MM.1S (cell line): ENCODE data around the gene FAF2.
"Not testable (repeated sequence)": the region's sequence is repeated elsewhere in the genome, so short reads cannot be mapped to it uniquely, and the experiment has no call there.

ENCODE experiments used
- EZH2 ChIP-seq: fragments of 300-600 bp; sonication (generic); optimal IDR thresholded peaks from 2 replicates; pipeline ENCODE3; 2017; ENCODE audit warnings: low read depth, mild to moderate bottlenecking, antibody characterized with exemption, low read length, mixed read lengths
- EZH2phosphoT487 ChIP-seq: fragments of 300-600 bp; sonication (generic); IDR thresholded peaks from 2 replicates; pipeline ENCODE4 v1.6.1; 2018; ENCODE audit warnings: antibody characterized with exemption, low read length
- TF ChIP-seq, protein P1 (sequence below): fragments of 300-600 bp; sonication (generic); IDR thresholded peaks from 2 replicates; pipeline ENCODE4 v1.5.1; 2016; ENCODE audit warnings: antibody characterized with exemption, low read length, mixed read lengths

- TF ChIP-seq, protein P1, sequence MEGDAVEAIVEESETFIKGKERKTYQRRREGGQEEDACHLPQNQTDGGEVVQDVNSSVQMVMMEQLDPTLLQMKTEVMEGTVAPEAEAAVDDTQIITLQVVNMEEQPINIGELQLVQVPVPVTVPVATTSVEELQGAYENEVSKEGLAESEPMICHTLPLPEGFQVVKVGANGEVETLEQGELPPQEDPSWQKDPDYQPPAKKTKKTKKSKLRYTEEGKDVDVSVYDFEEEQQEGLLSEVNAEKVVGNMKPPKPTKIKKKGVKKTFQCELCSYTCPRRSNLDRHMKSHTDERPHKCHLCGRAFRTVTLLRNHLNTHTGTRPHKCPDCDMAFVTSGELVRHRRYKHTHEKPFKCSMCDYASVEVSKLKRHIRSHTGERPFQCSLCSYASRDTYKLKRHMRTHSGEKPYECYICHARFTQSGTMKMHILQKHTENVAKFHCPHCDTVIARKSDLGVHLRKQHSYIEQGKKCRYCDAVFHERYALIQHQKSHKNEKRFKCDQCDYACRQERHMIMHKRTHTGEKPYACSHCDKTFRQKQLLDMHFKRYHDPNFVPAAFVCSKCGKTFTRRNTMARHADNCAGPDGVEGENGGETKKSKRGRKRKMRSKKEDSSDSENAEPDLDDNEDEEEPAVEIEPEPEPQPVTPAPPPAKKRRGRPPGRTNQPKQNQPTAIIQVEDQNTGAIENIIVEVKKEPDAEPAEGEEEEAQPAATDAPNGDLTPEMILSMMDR: not testable (repeated sequence)
- not testable (repeated sequence) for TF ChIP-seq EZH2, EZH2phosphoT487
These were observed 39.0 kb downstream of the FAF2 start for GRCh38 chr5:176487160-176487559.
